Glutamatergic neuron (in vitro differentiated cells): Measurements from ENCODE around the gene TMEM18. TPM values are rescaled to one million over a fixed set of nuclear protein-coding genes. Genes with fewer than 3 reads are reported as not detected.

Experiments used
- DNase-seq: peaks from one replicate; pipeline ENCODE4 v3.0.0; 2022
- H3K27ac Mint-ChIP-seq: one replicate; pipeline ENCODE4 v1.8.0; 2020; ENCODE audit warnings: mild to moderate bottlenecking, mixed read lengths, inconsistent platforms; ENCODE audit not compliant: unreplicated experiment
- H3K27me3 Mint-ChIP-seq: one replicate; pipeline ENCODE4 v1.8.0; 2020; ENCODE audit warnings: mild to moderate bottlenecking, moderate library complexity, mixed read lengths, inconsistent platforms; ENCODE audit not compliant: unreplicated experiment
- H3K36me3 Mint-ChIP-seq: one replicate; pipeline ENCODE4 v1.8.0; 2020; ENCODE audit warnings: mild to moderate bottlenecking, mixed read lengths, inconsistent platforms; ENCODE audit not compliant: unreplicated experiment
- H3K4me1 Mint-ChIP-seq: one replicate; pipeline ENCODE4 v1.8.0; 2020; ENCODE audit warnings: mild to moderate bottlenecking, low read depth, mixed read lengths, inconsistent platforms; ENCODE audit not compliant: unreplicated experiment
- H3K4me3 Mint-ChIP-seq: one replicate; pipeline ENCODE4 v1.8.0; 2020; ENCODE audit warnings: mild to moderate bottlenecking, mixed read lengths, inconsistent platforms; ENCODE audit not compliant: unreplicated experiment
- H3K9me3 Mint-ChIP-seq: one replicate; pipeline ENCODE4 v1.8.0; 2020; ENCODE audit warnings: mild to moderate bottlenecking, moderate library complexity, mixed read lengths, inconsistent platforms; ENCODE audit not compliant: unreplicated experiment
- CTCF ChIP-seq: fragments of 200-600 bp; sonication (generic); IDR thresholded peaks from one replicate; pipeline ENCODE4 v1.5.0; 2021; ENCODE audit not compliant: partially characterized antibody, unreplicated experiment
- total RNA-seq: library from RNA; stranded (reverse); fragmentation: NEBNext Ultra II Directional; extraction: Animal tissue kit (Norgen Biotek cat#: 25700); gene quantifications from one replicate; pipeline ENCODE4 v1.2.1, GENCODE V29; 2021; ENCODE audit not compliant: unreplicated experiment

The TMEM18 gene
- total RNA-seq, 1 donor from 2014 or later: 22.0 TPM

- H3K27ac Mint-ChIP-seq: no peak overlapping the region
These were observed 17.0 kb upstream of the TMEM18 start for GRCh38 chr2:694174-694573.

GRCh38 chr2:693606-694005 lies 16.4 kb upstream of the TMEM18 start:
- Mint-ChIP-seq H3K36me3 (no peaks in the 10 kb centered on the region), H3K27ac (no peak overlapping the region), H3K4me1 (no peaks in the 10 kb centered on the region), H3K4me3 (no peak overlapping the region), H3K9me3 (no peaks in the 10 kb centered on the region), H3K27me3 (no peaks in the 10 kb centered on the region)
- no peak for TF ChIP-seq CTCF
- DNase-seq: no peak

More at GRCh38 chr2:694174-694573, 17.0 kb upstream of the TMEM18 start:
- no peak overlapping the region for H3K4me3 Mint-ChIP-seq
- no peaks in the 10 kb centered on the region for H3K4me1 Mint-ChIP-seq
- H3K9me3 Mint-ChIP-seq: no peaks in the 10 kb centered on the region
- TF ChIP-seq CTCF: no peak
- no peak for DNase-seq
- no peaks in the 10 kb centered on the region for H3K27me3 Mint-ChIP-seq
- no peaks in the 10 kb centered on the region for H3K36me3 Mint-ChIP-seq

- no peaks in the 10 kb centered on the region for H3K36me3 Mint-ChIP-seq
- no peak for TF ChIP-seq CTCF
These were observed 15.6 kb upstream of the TMEM18 start for GRCh38 chr2:692767-693166.

GRCh38 chr2:691821-692761 lies 14.9 kb upstream of the TMEM18 start:
- DNase-seq: no peak
- H3K4me3 Mint-ChIP-seq: no peak overlapping the region
- peaks cover under 1% of the 10 kb centered on the region for H3K36me3 Mint-ChIP-seq
- H3K27me3 Mint-ChIP-seq: no peaks in the 10 kb centered on the region
- no peaks in the 10 kb centered on the region for H3K9me3 Mint-ChIP-seq
- H3K4me1 Mint-ChIP-seq: no peaks in the 10 kb centered on the region
- H3K27ac Mint-ChIP-seq: no peak overlapping the region
- TF ChIP-seq CTCF: no peak

More at GRCh38 chr2:692767-693166, 15.6 kb upstream of the TMEM18 start:
- Mint-ChIP-seq H3K27me3 (no peaks in the 10 kb centered on the region), H3K9me3 (no peaks in the 10 kb centered on the region), H3K4me3 (no peak overlapping the region), H3K27ac (no peak overlapping the region), H3K4me1 (no peaks in the 10 kb centered on the region)
- DNase-seq: no peak

- H3K4me3 Mint-ChIP-seq: no peak overlapping the region
- DNase-seq: no peak
- no peak overlapping the region for H3K27ac Mint-ChIP-seq
- peaks cover 7% of the 10 kb centered on the region for H3K36me3 Mint-ChIP-seq
- peaks cover 2% of the 10 kb centered on the region for H3K9me3 Mint-ChIP-seq
- H3K4me1 Mint-ChIP-seq: no peaks in the 10 kb centered on the region
- no peak for TF ChIP-seq CTCF
- no peaks in the 10 kb centered on the region for H3K27me3 Mint-ChIP-seq
These were observed 13.6 kb upstream of the TMEM18 start for GRCh38 chr2:690799-691198.
